SK-N-SH treated with all-trans-retinoic acid at 6 μM for 48 hours (cell line): ENCODE results near the gene CES3.

Source experiments
- OSR1 ChIP-seq: fragments of 250-450 bp; sonication (Bioruptor Pico); IDR thresholded peaks from 2 replicates; pipeline ENCODE4 v1.8.0; 2022; ENCODE audit warnings: moderate library complexity, mild to moderate bottlenecking, inconsistent platforms
- RARB ChIP-seq: fragments of 250-450 bp; sonication (Bioruptor Pico); IDR thresholded peaks from 2 replicates; pipeline ENCODE4 v1.8.0; 2021; ENCODE audit warnings: mild to moderate bottlenecking, moderate library complexity
- ZFP3 ChIP-seq: fragments of 250-450 bp; sonication (Bioruptor Pico); IDR thresholded peaks from 2 replicates; pipeline ENCODE4 v1.5.0; 2020; ENCODE audit warnings: mild to moderate bottlenecking, moderate library complexity
- ZNF70 ChIP-seq: fragments of 450-650 bp; formaldehyde crosslinking; IDR thresholded peaks from 2 replicates; pipeline ENCODE4 v1.5.0; 2020; ENCODE audit warnings: mild to moderate bottlenecking, moderate library complexity
- ZNF8 ChIP-seq: fragments of 450-650 bp; formaldehyde crosslinking; IDR thresholded peaks from 2 replicates; pipeline ENCODE4 v1.5.0; 2020; ENCODE audit warnings: mild to moderate bottlenecking, moderate library complexity

GRCh38 chr16:66936889-66937554, 24.0 kb upstream of the CES3 start:
- TF ChIP-seq RARB (CRISPR knock-in tag) (no peak), ZNF8 (CRISPR knock-in tag) (no peak), ZNF70 (no peak), ZFP3 (no peak), OSR1 (CRISPR knock-in tag) (no peak)
